HCT116 (cell line): ENCODE data around the gene CACNA2D3. TPM values are rescaled to one million over a fixed set of nuclear protein-coding genes. Genes with fewer than 3 reads are reported as not detected.

Source experiments
- ATAC-seq: fragments of 200-7000 bp; cut with Tn5 transposase; 2 replicates; pipeline ENCODE4 v1.9.1; 2020; ENCODE audit warnings: mild to moderate bottlenecking, moderate library complexity
- BruUV-seq: library from RNA; stranded (reverse); fragments of 400-500 nt; replicated peaks from 2 replicates; lab custom pipeline; 2021; lab: Mats Ljungman, UMichigan
- CTCF ChIA-PET: fragments of 300-600 bp; sonication (Branson Sonifier 250); formaldehyde crosslinking; loops from one replicate; lab custom pipeline; 2021; ENCODE audit warnings: antibody characterized with exemption; lab: Charles Lee
- POLR2A ChIA-PET: fragments of 300-600, 350-600 bp; sonication (Branson Sonifier 250); formaldehyde crosslinking; loops from one replicate; lab custom pipeline; 2021; ENCODE audit warnings: antibody characterized with exemption; lab: Charles Lee
- RAD21 ChIA-PET, 2 experiments: fragments of 300-600 bp; sonication (Branson Sonifier 250); formaldehyde crosslinking; loops; one replicate each; lab custom pipeline; 2023; ENCODE audit warnings: low total read pairs in 2 of 2; ENCODE audit not compliant: uncharacterized antibody in 2 of 2, unreplicated experiment in 2 of 2, low non-redundant PET in 1 of 2; lab: Charles Lee
- DNase-seq: peaks from one replicate; pipeline ENCODE4 v3.0.0-alpha.2; 2010; ENCODE audit warnings: low read depth, low spot score
- H2AFZ ChIP-seq: fragments of 200-600 bp; shearing (Covaris generic), sonication (generic); 2 replicates; pipeline ENCODE4 v1.6.1; 2017; ENCODE audit warnings: low read depth, mixed run types, mixed read lengths, antibody characterized with exemption, low read length; ENCODE audit not compliant: poor library complexity, severe bottlenecking
- H3K27ac ChIP-seq: 2 replicates; pipeline ENCODE4 v1.5.1; 2012; ENCODE audit warnings: low read depth, low read length
- H3K27me3 ChIP-seq: fragments of 200-600 bp; sonication (generic); 2 replicates; pipeline ENCODE4 v1.6.1; 2016; ENCODE audit warnings: mixed run types, low read length, mixed read lengths; ENCODE audit not compliant: insufficient read depth
- H3K36me3 ChIP-seq, 2 experiments: fragments of 200-500 bp in 1 of 2; fragments of 200-600 bp in 1 of 2; sonication (Bioruptor generic) in 1 of 2; sonication (generic) in 1 of 2; 2 replicates each; pipeline versions ENCODE4 v1.5.1 to v1.6.1; 2014 to 2016; ENCODE audit warnings: low read length in 2 of 2, inconsistent platforms in 1 of 2, mixed read lengths in 1 of 2, mixed run types in 1 of 2; ENCODE audit not compliant: insufficient read depth in 2 of 2, control insufficient read depth in 1 of 2
- H3K4me1 ChIP-seq, 2 experiments: fragments of 200-600 bp in 1 of 2; sonication (generic) in 1 of 2; 2 replicates each; pipeline versions ENCODE4 v1.5.1 to v1.6.1; 2012 to 2017; ENCODE audit warnings: low read length in 2 of 2, inconsistent platforms in 1 of 2, mild to moderate bottlenecking in 1 of 2, mixed read lengths in 1 of 2, mixed run types in 1 of 2, moderate library complexity in 1 of 2; ENCODE audit not compliant: insufficient read depth in 2 of 2, control insufficient read depth in 1 of 2
- H3K4me2 ChIP-seq: fragments of 200-600 bp; sonication (generic); 2 replicates; pipeline ENCODE4 v1.6.1; 2017; ENCODE audit warnings: mixed run types, low read length, mixed read lengths
- H3K4me3 ChIP-seq, 2 experiments: fragments of 200-600 bp in 1 of 2; sonication (generic) in 1 of 2; replicated peaks in 1 of 2; 2 replicates each; pipeline ENCODE4 v1.5.1; 2011 to 2016; ENCODE audit warnings: low read length in 2 of 2, control low read depth in 1 of 2, low read depth in 1 of 2, mild to moderate bottlenecking in 1 of 2, mixed read lengths in 1 of 2, mixed run types in 1 of 2
- H3K79me2 ChIP-seq: fragments of 200-600 bp; sonication (generic); 2 replicates; pipeline ENCODE4 v1.6.1; 2017; ENCODE audit warnings: mild to moderate bottlenecking, mixed run types, low read length, moderate library complexity, mixed read lengths; ENCODE audit not compliant: insufficient read depth
- H3K9ac ChIP-seq: fragments of 200-600 bp; sonication (generic); 2 replicates; pipeline ENCODE4 v1.6.1; 2016; ENCODE audit warnings: low read length, mixed read lengths
- H3K9me2 ChIP-seq: fragments of 200-600 bp; sonication (generic), shearing (Covaris generic); 2 replicates; pipeline ENCODE4 v1.6.1; 2017; ENCODE audit warnings: mixed run types, mild to moderate bottlenecking, moderate library complexity; ENCODE audit not compliant: insufficient read depth
- H3K9me3 ChIP-seq, 2 experiments: fragments of 200-500 bp in 1 of 2; fragments of 200-600 bp in 1 of 2; sonication (Bioruptor generic) in 1 of 2; sonication (generic) in 1 of 2; 2 replicates each; pipeline ENCODE4 v1.6.1; 2014 to 2017; ENCODE audit warnings: low read length in 2 of 2, mixed read lengths in 2 of 2, inconsistent platforms in 1 of 2, low read depth in 1 of 2, mild to moderate bottlenecking in 1 of 2, mixed run types in 1 of 2, moderate library complexity in 1 of 2; ENCODE audit not compliant: control insufficient read depth in 1 of 2, insufficient read depth in 1 of 2
- H4K20me1 ChIP-seq: fragments of 200-600 bp; sonication (generic), shearing (Covaris generic); 2 replicates; pipeline ENCODE4 v1.6.1; 2017; ENCODE audit warnings: mixed run types, mild to moderate bottlenecking, moderate library complexity; ENCODE audit not compliant: insufficient read depth
- CTCF ChIP-seq, 3 experiments: fragments of 200-600 bp in 1 of 3; sonication (generic) in 1 of 3; IDR thresholded peaks in 2 of 3; conservative IDR thresholded peaks in 1 of 3; 2 replicates each; pipeline ENCODE4 v1.5.1; 2012 to 2017; ENCODE audit warnings: low read depth in 2 of 3, low read length in 2 of 3, antibody characterized with exemption in 1 of 3, borderline replicate concordance in 1 of 3, control low read depth in 1 of 3, mild to moderate bottlenecking in 1 of 3, mixed read lengths in 1 of 3, mixed run types in 1 of 3, moderate library complexity in 1 of 3; ENCODE audit not compliant: insufficient read depth in 1 of 3
- POLR2AphosphoS5 ChIP-seq: IDR thresholded peaks from 2 replicates; pipeline ENCODE4 v1.6.1; 2011; ENCODE audit warnings: mild to moderate bottlenecking, low read depth, low read length, moderate library complexity
- TCF7L2 ChIP-seq: IDR thresholded peaks from 2 replicates; pipeline ENCODE4 v1.7.0; 2011; ENCODE audit warnings: borderline replicate concordance, inconsistent platforms; ENCODE audit not compliant: insufficient read depth, insufficient read length; ENCODE audit errors: extremely low read depth
- ZNF274 ChIP-seq: fragments of 200-500 bp; sonication (Bioruptor generic); IDR thresholded peaks from 2 replicates; pipeline ENCODE4 v1.6.1; 2014; ENCODE audit warnings: mild to moderate bottlenecking, low read depth, low read length, inconsistent platforms
- intact Hi-C: fragments of 100-400 bp; cut with micrococcal nuclease; formaldehyde crosslinking; loops from 2 replicates; pipeline ENCODE4 v1.10.0; 2022
- total RNA-seq: library from RNA; stranded (reverse); gene quantifications from one replicate; pipeline ENCODE4 v1.2.1, GENCODE V29; 2021; ENCODE audit not compliant: unreplicated experiment
- TF ChIP-seq, protein P1 (sequence below): IDR thresholded peaks from 2 replicates; pipeline ENCODE4 v1.6.1; 2011; ENCODE audit warnings: mild to moderate bottlenecking, low read length, moderate library complexity; ENCODE audit not compliant: insufficient replicate concordance; ENCODE audit errors: extremely low read depth

Gene CACNA2D3
- total RNA-seq, 1 experiment from 2014 or later: 0.20 TPM

- intact Hi-C loops: no loop called here
Measured at GRCh38 chr3:55009372-55009771, 887.0 kb downstream of the CACNA2D3 start.

More at GRCh38 chr3:55009372-55009771, 887.0 kb downstream of the CACNA2D3 start:
- H3K4me1 ChIP-seq: no peaks in the 10 kb centered on the region
- ChIA-PET POLR2A (no interaction called here), RAD21 (no interaction called here), CTCF (no interaction called here)
- no peak overlapping the region for H3K9ac ChIP-seq
- no peak overlapping the region for H2AFZ ChIP-seq
- H3K4me2 ChIP-seq: no peak overlapping the region
- H3K9me2 ChIP-seq: no peaks in the 10 kb centered on the region
- no peaks in the 10 kb centered on the region for H4K20me1 ChIP-seq
- DNase-seq (no peak), ATAC-seq (no peak)
- H3K27ac ChIP-seq: no peak overlapping the region
- peaks cover 5 to 20% of the 10 kb centered on the region in 2 experiments; a peak in 2 of 4 replicates for H3K9me3 ChIP-seq
- H3K36me3 ChIP-seq: no peaks in the 10 kb centered on the region
- no peaks in the 10 kb centered on the region for H3K79me2 ChIP-seq
- H3K4me3 ChIP-seq: no peak overlapping the region
- no peak for TF ChIP-seq ZNF274
- TF ChIP-seq, protein P1, sequence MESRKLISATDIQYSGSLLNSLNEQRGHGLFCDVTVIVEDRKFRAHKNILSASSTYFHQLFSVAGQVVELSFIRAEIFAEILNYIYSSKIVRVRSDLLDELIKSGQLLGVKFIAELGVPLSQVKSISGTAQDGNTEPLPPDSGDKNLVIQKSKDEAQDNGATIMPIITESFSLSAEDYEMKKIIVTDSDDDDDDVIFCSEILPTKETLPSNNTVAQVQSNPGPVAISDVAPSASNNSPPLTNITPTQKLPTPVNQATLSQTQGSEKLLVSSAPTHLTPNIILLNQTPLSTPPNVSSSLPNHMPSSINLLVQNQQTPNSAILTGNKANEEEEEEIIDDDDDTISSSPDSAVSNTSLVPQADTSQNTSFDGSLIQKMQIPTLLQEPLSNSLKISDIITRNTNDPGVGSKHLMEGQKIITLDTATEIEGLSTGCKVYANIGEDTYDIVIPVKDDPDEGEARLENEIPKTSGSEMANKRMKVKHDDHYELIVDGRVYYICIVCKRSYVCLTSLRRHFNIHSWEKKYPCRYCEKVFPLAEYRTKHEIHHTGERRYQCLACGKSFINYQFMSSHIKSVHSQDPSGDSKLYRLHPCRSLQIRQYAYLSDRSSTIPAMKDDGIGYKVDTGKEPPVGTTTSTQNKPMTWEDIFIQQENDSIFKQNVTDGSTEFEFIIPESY: no peak
- no peak for TF ChIP-seq TCF7L2
- TF ChIP-seq POLR2AphosphoS5: no peak
- TF ChIP-seq CTCF (IDR thresholded peaks at IDR 0.05 in 2 of 3, conservative IDR thresholded peaks at IDR 0.05 in 1 of 3; ENCODE audit: borderline replicate concordance in 1 of 3, insufficient read depth in 1 of 3, low read depth in 2 of 3, low read length in 2 of 3): no peak
- no TSS peak for BruUV-seq
- H3K27me3 ChIP-seq: no peaks in the 10 kb centered on the region
